ENCODE data around the gene PLPP4.

PLPP4 gene

GRCh38 chr10:120456626-120457430 lies at the start of gene PLPP4:
TSS of gene PLPP4 (plus strand) at chr10:120457227. CDS start at chr10:120457306, 79 bp downstream.
- peak; percentile 19 for DNase-seq (ENCODE audit: low spot score)

- no peak for DNase-seq (ENCODE audit: low spot score)
Measured at GRCh38 chr10:120409816-120410215, 47.2 kb upstream of the PLPP4 start.

GRCh38 chr10:120414946-120415345 lies 42.1 kb upstream of the PLPP4 start:
- no peak for DNase-seq (ENCODE audit: low spot score)

- no peak for DNase-seq (ENCODE audit: low spot score)
Measured at GRCh38 chr10:120415709-120416330, 41.2 kb upstream of the PLPP4 start.

GRCh38 chr10:120420421-120420820 lies 36.6 kb upstream of the PLPP4 start:
- no peak for DNase-seq (ENCODE audit: low spot score)

- no peak for DNase-seq (ENCODE audit: low spot score)
Measured at GRCh38 chr10:120421250-120421649, 35.8 kb upstream of the PLPP4 start.

GRCh38 chr10:120422457-120422856 lies 34.6 kb upstream of the PLPP4 start:
- no peak for DNase-seq (ENCODE audit: low spot score)

- DNase-seq (ENCODE audit: low spot score), result peak; percentile 59
Measured at GRCh38 chr10:120423431-120424197, 33.4 kb upstream of the PLPP4 start.

- DNase-seq (ENCODE audit: low spot score), result no peak
Measured at GRCh38 chr10:120424198-120424464, 32.9 kb upstream of the PLPP4 start.

GRCh38 chr10:120426306-120426705 lies 30.7 kb upstream of the PLPP4 start:
- DNase-seq (ENCODE audit: low spot score), result no peak

- DNase-seq (ENCODE audit: low spot score), result no peak
Measured at GRCh38 chr10:120428754-120429153, 28.3 kb upstream of the PLPP4 start.

- DNase-seq (ENCODE audit: low spot score), result no peak
Measured at GRCh38 chr10:120429395-120429794, 27.6 kb upstream of the PLPP4 start.

GRCh38 chr10:120431251-120431651 lies 25.8 kb upstream of the PLPP4 start:
- no peak for DNase-seq (ENCODE audit: low spot score)

GRCh38 chr10:120432209-120432608 lies 24.8 kb upstream of the PLPP4 start:
- no peak for DNase-seq (ENCODE audit: low spot score)

- no peak for DNase-seq (ENCODE audit: low spot score)
Measured at GRCh38 chr10:120433141-120433540, 23.9 kb upstream of the PLPP4 start.

GRCh38 chr10:120436439-120437112 lies 20.5 kb upstream of the PLPP4 start:
- DNase-seq (ENCODE audit: low spot score), result no peak

GRCh38 chr10:120437541-120437940 lies 19.5 kb upstream of the PLPP4 start:
- DNase-seq (ENCODE audit: low spot score), result no peak

- DNase-seq (ENCODE audit: low spot score), result no peak
Measured at GRCh38 chr10:120451968-120452367, 5.1 kb upstream of the PLPP4 start.

- DNase-seq (ENCODE audit: low spot score), result no peak
Measured at GRCh38 chr10:120453319-120453718, 3.7 kb upstream of the PLPP4 start.

- DNase-seq (ENCODE audit: low spot score), result no peak
Measured at GRCh38 chr10:120453886-120454285, 3.1 kb upstream of the PLPP4 start.

GRCh38 chr10:120455004-120455403 lies 2.0 kb upstream of the PLPP4 start:
- DNase-seq (ENCODE audit: low spot score), result no peak

- DNase-seq (ENCODE audit: low spot score), result no peak
Measured at GRCh38 chr10:120455606-120456005, 1.4 kb upstream of the PLPP4 start.
